ENCODE results near the gene SCARB2. TPM values are rescaled to one million over a fixed set of nuclear protein-coding genes. Genes with fewer than 3 reads are reported as not detected.

SCARB2 gene
- total and polyA plus RNA-seq, 12 donors = 41.5 to 179 (median 134) TPM

DNA sequence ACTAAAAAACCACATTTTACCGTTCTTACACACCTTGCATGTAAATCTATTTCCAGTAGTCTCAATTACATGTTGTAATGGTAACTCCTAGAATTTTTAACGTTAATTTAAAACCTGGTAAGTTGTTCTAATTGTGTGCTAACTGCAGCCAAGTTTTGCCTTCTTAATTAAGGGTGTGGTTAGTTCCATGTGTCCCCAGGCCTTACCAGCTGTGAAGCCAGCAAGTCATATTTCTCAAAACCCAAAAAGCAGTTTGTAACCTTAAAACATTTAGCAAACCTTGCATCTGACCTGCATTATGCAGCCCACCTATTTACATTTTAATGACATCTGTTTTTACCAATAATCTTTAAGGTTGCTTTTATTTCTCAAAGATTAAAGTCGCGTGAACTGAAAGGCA is 19.5 kb upstream of the SCARB2 start:
- intact Hi-C loops (cut with DNase I) = no loop called here
- WGBS, 4 donors = 70 to 81% (median 78%) methylated on average over 4 of the region's 4 CpGs
- Histone ChIP-seq H3K9me3 (replicated peaks in 1 of 3) (no peaks in the 10 kb centered on the region), H3K4me1 (replicated peaks in 1 of 2) (no peaks in the 10 kb centered on the region), H3K27me3 (no peaks in the 10 kb centered on the region), H3K36me3 (replicated peaks in 1 of 2) (no peaks in the 10 kb centered on the region), H3K27ac (no peak overlapping the region), H3K4me3 (no peak overlapping the region)
- TF ChIP-seq POLR2A (IDR thresholded peaks at IDR 0.05) = no peak
- TF ChIP-seq, protein P1, sequence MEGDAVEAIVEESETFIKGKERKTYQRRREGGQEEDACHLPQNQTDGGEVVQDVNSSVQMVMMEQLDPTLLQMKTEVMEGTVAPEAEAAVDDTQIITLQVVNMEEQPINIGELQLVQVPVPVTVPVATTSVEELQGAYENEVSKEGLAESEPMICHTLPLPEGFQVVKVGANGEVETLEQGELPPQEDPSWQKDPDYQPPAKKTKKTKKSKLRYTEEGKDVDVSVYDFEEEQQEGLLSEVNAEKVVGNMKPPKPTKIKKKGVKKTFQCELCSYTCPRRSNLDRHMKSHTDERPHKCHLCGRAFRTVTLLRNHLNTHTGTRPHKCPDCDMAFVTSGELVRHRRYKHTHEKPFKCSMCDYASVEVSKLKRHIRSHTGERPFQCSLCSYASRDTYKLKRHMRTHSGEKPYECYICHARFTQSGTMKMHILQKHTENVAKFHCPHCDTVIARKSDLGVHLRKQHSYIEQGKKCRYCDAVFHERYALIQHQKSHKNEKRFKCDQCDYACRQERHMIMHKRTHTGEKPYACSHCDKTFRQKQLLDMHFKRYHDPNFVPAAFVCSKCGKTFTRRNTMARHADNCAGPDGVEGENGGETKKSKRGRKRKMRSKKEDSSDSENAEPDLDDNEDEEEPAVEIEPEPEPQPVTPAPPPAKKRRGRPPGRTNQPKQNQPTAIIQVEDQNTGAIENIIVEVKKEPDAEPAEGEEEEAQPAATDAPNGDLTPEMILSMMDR (IDR thresholded peaks at IDR 0.05) = no peak
- no peak for DNase-seq

GRCh38 chr4:76232681-76233080 is 19.1 kb upstream of the SCARB2 start:
- H3K9me3 ChIP-seq (replicated peaks in 1 of 3) = no peaks in the 10 kb centered on the region
- H3K36me3 ChIP-seq (replicated peaks in 1 of 2) = no peaks in the 10 kb centered on the region
- TF ChIP-seq, protein P1 (IDR thresholded peaks at IDR 0.05) = no peak
- no peak for TF ChIP-seq POLR2A (IDR thresholded peaks at IDR 0.05)
- no peak overlapping the region for H3K4me3 ChIP-seq
- WGBS, 4 donors = 80 to 86% (median 84%) methylated on average over 1 of the region's 1 CpG
- H3K27me3 ChIP-seq = no peaks in the 10 kb centered on the region
- intact Hi-C loops (cut with DNase I) = no loop called here
- no peak overlapping the region for H3K27ac ChIP-seq
- DNase-seq = no peak
- H3K4me1 ChIP-seq (replicated peaks in 1 of 2) = no peaks in the 10 kb centered on the region

DNA sequence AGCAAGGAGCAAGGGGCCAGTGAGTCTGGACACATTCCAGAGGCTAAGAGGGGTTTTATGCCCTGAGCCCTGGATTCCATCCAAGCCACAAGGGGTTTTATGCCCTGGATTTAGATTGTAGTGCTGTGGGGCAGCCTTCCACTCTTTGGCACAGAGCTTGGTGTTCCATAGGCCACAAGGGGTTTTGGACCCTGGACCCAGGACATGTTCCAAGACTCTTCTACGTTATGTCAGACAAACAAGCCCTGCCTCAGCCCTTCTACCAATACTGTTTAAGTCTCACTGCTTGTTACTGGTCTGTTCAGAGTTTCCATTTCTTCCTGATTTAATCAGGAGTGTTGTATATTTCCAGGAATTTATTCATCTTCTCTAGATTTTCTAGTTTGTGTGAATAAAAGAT is 12.8 kb upstream of the SCARB2 start:
- H3K4me1 ChIP-seq (replicated peaks in 1 of 2) = no peaks in the 10 kb centered on the region
- no peak for TF ChIP-seq POLR2A (IDR thresholded peaks at IDR 0.05)
- TF ChIP-seq, protein P1 (IDR thresholded peaks at IDR 0.05) = no peak
- no peak overlapping the region for H3K27ac ChIP-seq
- H3K4me3 ChIP-seq = no peak overlapping the region
- intact Hi-C loops (cut with DNase I) = no loop called here
- H3K27me3 ChIP-seq = no peaks in the 10 kb centered on the region
- WGBS, 4 donors = 0 to 2% (median 0%) methylated on average over 1 of the region's 1 CpG
- no peaks in the 10 kb centered on the region for H3K9me3 ChIP-seq (replicated peaks in 1 of 3)
- no peaks in the 10 kb centered on the region for H3K36me3 ChIP-seq (replicated peaks in 1 of 2)
- DNase-seq = no peak

- TF ChIP-seq POLR2A (IDR thresholded peaks at IDR 0.05) = no peak
- TF ChIP-seq, protein P1 (IDR thresholded peaks at IDR 0.05) = no peak
- 63 to 91% (median 79%) methylated on average over 3 of the region's 3 CpGs for WGBS, 4 donors
- Histone ChIP-seq H3K36me3 (replicated peaks in 1 of 2) (no peaks in the 10 kb centered on the region), H3K4me3 (no peak overlapping the region), H3K9me3 (replicated peaks in 1 of 3) (no peaks in the 10 kb centered on the region), H3K27ac (no peak overlapping the region), H3K4me1 (replicated peaks in 1 of 2) (peaks cover 7 to 8% of the 10 kb centered on the region in 2 donors), H3K27me3 (no peaks in the 10 kb centered on the region)
- DNase-seq = no peak
- intact Hi-C loops (cut with DNase I) = no loop called here
These were observed 10.5 kb upstream of the SCARB2 start for GRCh38 chr4:76224171-76224570.
